Posterior vena cava (tissue), 2 donors: ENCODE data around the gene GTF2A1. TPM values are rescaled to one million over a fixed set of nuclear protein-coding genes. Genes with fewer than 3 reads are reported as not detected.

Experiments
- DNase-seq: peaks from one replicate; pipeline ENCODE4 v3.0.0-alpha.2; 2020; ENCODE audit warnings: low spot score
- intact Hi-C, 2 donors: fragments of 100-400 bp; cut with DNase I; formaldehyde crosslinking; loops; one replicate each; pipeline versions ENCODE4 v1.14.1 to v1.14.2; 2022 to 2023
- total RNA-seq, 2 donors: library from RNA; stranded (reverse); fragmentation: NEBNext Ultra II Directional; extraction: Animal tissue kit (Norgen Biotek cat#: 25700); gene quantifications; one replicate each; pipeline ENCODE4 v1.2.1, GENCODE V29; 2021
- donor health status: DM: yes; HTN: yes; CAD: no.
- donor health status: DM: yes; HTN: yes; CAD: no.

GTF2A1 gene
- total RNA-seq, 2 donors from 2014 or later: 28.3 to 30.6 TPM

GRCh38 chr14:81157431-81157830 is 63.3 kb downstream of the GTF2A1 start:
- no peak for DNase-seq
- intact Hi-C loops: no loop called here

GRCh38 chr14:81153187-81153586 is 67.6 kb downstream of the GTF2A1 start:
- no peak for DNase-seq
- intact Hi-C loops: no loop called here

DNA sequence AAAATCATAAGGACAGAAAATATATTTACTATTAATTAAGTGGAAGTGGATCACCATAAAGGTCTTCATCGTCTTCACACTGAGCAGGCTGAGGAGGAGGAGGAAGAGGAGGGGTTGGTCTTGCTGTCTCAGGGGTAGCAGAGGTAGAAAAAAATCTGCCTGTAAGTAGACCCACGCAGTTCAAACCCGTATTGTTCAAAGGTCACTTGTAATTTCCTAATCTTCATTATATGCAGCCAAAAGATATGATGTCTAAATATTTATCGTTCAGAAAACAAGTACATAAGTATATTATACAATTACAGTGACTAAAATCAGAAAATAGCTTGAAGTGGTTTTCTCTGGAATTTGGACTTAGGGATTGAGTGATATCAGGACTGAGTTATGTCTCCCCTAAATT is 72.1 kb downstream of the GTF2A1 start:
- no peak for DNase-seq
- intact Hi-C loops: no loop called here

DNA sequence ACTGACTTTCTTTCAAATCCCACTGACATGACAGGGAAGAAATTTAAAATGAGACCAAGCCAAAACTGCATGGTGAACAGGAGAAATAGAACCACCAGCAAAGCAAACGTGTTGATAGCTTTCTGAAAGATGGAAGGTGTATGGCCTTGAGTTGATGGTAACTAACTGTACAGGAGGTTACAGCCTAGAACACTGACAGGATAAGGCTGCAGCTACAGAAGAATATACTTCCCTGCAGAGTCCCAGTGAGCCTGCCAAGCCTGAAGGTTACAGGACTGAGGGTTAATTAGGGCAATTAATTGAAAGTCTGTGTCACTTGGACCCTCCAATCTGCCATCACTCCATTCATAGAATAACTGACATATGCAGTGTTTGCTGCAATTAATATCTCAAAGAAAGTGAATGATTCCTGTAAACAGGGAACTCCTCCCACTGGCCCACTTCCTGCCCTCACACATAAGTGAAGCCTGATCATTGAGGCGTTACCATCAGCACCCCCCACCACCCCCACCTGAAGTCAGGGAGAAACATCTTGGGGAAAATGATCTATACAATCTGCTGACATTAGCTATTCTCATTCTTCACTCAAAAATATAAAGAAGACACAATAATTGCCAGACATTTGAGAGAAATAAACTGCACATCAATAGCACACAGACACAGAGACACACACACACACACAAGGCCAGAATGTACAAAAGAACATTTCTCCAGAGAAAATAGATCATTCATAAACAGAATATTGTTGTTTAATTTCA is 73.4 kb downstream of the GTF2A1 start:
- no peak for DNase-seq
- intact Hi-C loops: no loop called here

DNA sequence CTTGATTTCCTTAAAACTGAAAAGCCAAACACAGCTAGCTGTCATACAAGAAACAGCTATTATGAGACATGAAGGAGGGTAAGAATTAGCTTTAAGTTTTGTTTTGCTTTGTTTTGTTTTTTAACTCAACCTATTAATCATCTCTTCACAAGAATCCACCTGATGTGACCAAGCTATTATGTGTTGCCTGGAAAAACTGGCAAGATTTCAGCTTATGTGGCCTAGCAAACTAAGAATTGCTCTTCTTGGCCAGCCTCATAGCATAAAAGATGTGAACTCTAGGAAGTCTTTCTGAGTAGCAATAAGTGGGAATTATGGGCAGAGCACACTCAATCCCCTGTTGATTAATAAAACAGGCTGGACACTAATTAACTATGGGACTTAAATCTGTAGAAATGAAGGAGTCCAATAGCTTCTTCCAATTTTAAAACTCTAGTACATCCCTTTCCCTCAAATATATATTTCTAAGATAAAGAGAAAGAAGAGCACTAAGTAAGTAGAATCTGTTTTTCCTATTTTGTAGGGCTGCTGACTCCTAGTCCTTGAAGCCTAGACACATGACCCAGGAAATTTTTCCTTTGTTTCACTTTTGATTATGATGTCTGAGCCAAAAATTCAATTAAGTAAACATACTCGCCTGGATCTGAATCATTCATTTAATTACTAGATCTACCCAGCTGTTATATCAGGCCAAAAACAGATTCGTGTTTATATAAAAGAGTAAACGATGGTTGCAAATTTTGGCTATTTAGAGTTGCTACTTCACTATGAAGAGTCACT is 75.7 kb downstream of the GTF2A1 start:
- intact Hi-C loops: no loop called here
- no peak for DNase-seq

DNA sequence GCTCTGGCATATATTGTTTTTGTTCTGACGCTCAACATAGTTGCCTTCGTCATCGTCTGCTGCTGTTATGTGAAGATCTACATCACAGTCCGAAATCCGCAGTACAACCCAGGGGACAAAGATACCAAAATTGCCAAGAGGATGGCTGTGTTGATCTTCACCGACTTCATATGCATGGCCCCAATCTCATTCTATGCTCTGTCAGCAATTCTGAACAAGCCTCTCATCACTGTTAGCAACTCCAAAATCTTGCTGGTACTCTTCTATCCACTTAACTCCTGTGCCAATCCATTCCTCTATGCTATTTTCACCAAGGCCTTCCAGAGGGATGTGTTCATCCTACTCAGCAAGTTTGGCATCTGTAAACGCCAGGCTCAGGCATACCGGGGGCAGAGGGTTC is 77.0 kb downstream of the GTF2A1 start:
- DNase-seq: no peak
- intact Hi-C loops: no loop called here

DNA sequence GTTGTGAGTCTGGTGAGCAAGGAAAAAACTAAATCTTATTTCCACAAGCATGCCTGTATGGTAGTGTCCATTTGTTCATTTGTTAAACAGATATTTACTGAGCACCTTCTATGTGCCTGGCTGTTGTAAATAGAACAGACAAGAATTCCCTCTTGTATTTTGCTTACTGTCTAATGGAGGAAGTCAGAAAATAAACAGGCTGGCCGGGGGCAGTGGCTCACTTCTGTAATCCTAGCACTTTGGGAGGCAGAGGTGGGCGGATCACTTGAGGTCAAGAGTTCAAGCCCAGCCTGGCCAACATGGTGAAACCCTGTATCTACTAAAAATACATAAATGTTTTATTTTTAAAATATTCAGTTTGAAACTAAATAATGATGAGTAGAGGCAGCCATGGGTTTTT is 79.3 kb downstream of the GTF2A1 start:
- no peak for DNase-seq
- intact Hi-C loops: no loop called here

DNA sequence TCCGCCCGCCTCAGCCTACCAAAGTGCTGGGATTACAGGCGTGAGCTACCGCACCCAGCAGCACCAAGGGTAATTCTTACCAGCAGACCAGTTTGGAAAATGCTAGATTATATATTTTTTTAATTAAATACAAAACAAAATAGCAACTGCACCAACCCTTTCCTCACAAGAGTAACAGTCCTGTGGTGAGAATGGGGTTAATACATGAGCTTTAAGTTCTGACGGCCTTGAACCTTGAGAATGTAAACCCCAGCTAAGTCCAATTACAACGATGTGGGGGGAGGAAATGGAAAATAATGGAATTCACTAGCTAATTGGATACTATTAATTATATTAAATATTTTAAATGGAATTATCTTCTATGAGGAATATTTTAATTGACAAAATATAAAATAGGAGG is 82.3 kb downstream of the GTF2A1 start:
- DNase-seq: no peak
- intact Hi-C loops: no loop called here

DNA sequence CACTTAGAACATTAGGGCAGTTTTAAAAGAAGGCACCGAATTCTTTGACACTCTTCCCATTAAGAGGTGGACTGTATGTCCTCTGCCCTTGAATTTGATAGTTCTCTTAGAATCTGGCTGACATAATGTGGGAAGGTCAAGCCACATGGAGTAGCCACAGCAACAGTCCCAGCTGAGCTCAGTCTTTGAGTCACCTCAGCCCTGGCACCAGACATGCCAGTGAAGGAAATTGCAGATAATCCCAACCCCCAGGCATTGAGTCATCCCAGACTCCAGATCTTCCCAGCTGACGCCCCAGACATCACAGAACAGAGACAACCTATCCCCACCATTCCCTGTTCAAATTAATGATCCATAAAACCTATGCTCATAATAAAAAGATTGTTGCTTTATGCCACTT is 83.4 kb downstream of the GTF2A1 start:
- no peak for DNase-seq
- intact Hi-C loops: no loop called here

GRCh38 chr14:81133400-81133799 is 87.4 kb downstream of the GTF2A1 start:
- DNase-seq: no peak
- intact Hi-C loops: no loop called here

DNA sequence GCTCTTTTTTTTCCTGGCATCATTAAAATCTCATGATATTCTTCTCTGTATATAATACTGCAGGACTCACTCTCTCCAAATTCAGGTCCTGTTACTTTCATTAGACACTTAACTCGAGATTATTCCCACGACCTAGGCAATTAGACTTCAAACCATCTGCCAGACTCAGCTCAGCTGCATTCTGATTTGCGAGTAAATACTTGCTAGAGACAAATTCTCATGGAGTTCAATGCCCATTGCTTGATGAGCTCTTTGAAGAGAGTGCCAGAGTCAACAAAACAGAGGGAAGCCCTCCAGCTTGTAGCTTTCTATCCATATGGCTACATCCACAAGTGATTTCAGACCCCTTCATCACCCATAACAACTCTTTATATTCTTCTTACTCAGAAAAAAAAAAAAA is 88.3 kb downstream of the GTF2A1 start:
- DNase-seq: no peak
- intact Hi-C loops: no loop called here

GRCh38 chr14:81129242-81129641 is 91.5 kb downstream of the GTF2A1 start:
- intact Hi-C loops: no loop called here
- DNase-seq: no peak

DNA sequence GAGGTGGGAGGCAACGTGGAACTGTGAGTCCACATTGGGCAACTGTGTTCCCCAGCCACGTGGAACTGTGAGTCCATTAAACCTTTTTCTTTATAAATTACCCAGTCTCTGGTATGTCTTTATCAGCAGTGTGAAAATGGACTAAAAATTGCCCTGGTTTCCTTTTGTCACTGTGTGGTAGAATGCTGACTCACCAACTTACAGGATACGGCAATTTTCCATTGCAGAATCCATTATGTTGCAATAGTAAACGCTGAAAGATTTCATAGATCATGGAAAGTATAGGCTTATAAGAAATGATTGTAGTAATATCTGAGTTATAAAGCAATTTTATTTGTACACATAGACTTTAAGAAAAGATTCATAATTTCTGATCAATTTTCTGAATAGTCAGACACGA is 93.0 kb downstream of the GTF2A1 start:
- intact Hi-C loops: no loop called here
- DNase-seq: no peak

GRCh38 chr14:81125536-81125935 is 95.2 kb downstream of the GTF2A1 start:
- intact Hi-C loops: no loop called here
- DNase-seq: no peak

Other genes with a start within 250 kb of the GTF2A1 start
- 10 to 100 TPM; 20.5 to 25.1 TPM for gene STON2, start 179.4 kb upstream of the GTF2A1 start, total RNA-seq